Stimulated activated CD4-positive, alpha-beta T cell treated with anti-CD3 and anti-CD28 coated beads, Interleukin-12 subunit alpha, Interleukin-12 subunit beta, amount 100 ng/mL, for 4 hours (primary cell): ENCODE results near the gene C19orf85.
A peak's percentile ranks its signal among the peaks of the same experiment; 100 is the strongest.
"Not testable (repeated sequence)": the region's sequence is repeated elsewhere in the genome, so short reads cannot be mapped to it uniquely, and the experiment has no call there.

Experiments
- DNase-seq: peaks from one replicate; pipeline ENCODE4 v3.0.0-alpha.2; 2020

The C19orf85 gene

DNA sequence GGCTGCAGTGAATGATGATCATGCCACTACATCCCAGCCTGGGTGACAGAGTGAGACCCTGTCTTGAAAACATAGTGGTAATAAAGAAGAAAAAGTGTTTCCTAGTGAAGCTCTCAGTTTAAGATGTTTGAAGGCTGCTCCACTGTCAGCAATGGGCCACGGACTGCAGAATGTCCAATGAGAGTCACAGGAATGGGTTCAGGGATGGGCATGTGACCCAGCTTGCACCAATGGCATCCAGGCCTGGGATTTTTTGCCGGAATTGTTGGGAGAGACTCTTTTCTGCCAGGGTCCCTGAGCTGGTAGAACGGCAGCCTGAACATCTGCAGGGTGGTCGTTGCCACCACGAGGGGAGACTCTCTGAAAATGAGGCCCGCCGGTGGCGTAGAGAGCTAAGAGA lies 27.7 kb downstream of the C19orf85 start:
- DNase-seq, result no peak

DNA sequence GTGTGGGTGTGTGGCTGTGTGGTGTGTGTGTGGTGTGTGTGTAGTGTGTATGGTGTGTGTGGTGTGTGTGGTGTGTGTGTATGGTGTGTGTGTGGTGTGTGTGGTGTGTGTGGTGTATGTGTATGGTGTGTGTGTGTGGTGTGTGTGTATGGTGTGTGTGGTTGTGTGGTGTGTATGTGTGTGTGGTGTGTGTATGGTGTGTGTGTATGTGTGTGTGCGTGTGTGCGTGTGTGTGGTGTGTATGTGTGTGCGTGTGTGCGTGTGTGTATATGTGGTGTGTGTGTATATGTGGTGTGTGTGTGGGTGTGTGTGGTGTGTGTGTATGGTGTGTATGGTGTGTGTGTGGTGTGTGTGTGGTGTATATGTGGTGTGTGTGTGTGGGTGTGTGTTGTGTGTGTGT lies 29.5 kb downstream of the C19orf85 start:
- no peak for DNase-seq

GRCh38 chr19:55434356-55434919 lies 30.1 kb downstream of the C19orf85 start:
- DNase-seq, result no peak

- DNase-seq, result no peak
These were observed 31.3 kb downstream of the C19orf85 start for GRCh38 chr19:55433292-55433691.

GRCh38 chr19:55432241-55432959 lies 32.2 kb downstream of the C19orf85 start:
- DNase-seq, result no peak

GRCh38 chr19:55431183-55431582 lies 33.4 kb downstream of the C19orf85 start:
- no peak for DNase-seq

DNA sequence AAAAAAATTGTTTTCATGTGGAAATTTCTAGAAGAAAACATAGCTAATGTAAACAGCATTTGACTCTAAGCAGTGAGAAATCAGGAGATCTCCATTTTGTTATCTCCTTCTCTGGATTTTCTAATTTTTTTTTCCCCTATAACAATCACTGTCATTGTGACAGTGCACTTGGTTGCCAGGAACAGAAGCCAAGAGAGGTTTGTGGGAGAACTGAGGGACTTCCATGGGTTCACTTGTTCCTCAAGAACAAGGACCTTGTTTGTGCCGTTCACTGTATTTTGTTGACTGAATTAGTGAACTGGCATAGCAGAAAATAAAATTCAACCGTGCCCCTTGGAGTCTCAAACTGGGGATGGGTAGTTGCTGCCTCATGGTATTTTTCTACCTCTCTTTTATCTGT lies 38.5 kb downstream of the C19orf85 start:
- no peak for DNase-seq

- DNase-seq, result no peak
These were observed 40.0 kb downstream of the C19orf85 start for GRCh38 chr19:55424518-55424917.

DNA sequence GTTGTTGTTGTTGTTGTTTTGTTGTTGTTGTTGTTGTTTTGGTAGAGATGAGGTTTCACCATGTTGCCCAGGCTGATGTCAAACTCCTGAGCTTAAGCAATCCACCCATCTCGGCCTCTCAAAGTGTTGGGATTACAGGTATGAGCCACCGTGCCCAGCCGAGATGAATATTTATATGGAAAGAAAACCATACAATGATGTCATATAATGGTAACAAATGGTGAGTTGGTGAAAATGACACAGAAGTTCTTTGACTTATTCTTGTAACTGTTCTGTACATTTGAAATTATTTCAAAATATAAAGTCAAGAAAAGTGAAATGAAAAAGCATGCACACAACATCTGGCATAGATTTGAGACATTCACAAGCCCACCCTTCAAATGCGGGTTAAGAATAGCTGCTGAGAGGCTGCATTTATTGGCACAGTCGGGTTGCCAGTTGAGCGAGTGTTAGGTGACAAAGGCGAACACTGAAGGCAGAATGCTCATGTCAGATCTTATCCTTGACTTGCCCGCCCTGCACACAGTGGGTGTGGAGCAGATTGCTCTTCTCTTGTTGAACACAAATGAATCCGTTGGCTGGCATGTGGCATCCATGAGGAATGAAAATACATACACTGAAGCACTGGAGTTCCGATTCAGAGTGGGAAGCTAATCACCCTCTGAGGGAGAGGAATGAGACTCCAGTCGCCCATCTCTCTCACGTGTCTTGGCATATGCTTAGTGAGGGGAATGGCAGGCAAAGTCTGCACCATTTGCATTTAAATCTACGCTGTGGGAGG lies 41.1 kb downstream of the C19orf85 start:
- DNase-seq, result no peak

- not testable (repeated sequence) for DNase-seq
These were observed 43.3 kb downstream of the C19orf85 start for GRCh38 chr19:55421281-55421680.

GRCh38 chr19:55419624-55420236 lies 44.8 kb downstream of the C19orf85 start:
- DNase-seq, result no peak

GRCh38 chr19:55419103-55419502 lies 45.4 kb downstream of the C19orf85 start:
- DNase-seq, result no peak

GRCh38 chr19:55418185-55418584 lies 46.4 kb downstream of the C19orf85 start:
- peak; percentile 22 for DNase-seq
